Stimulated activated CD4-positive, alpha-beta T cell treated with anti-CD3 and anti-CD28 coated beads, Interleukin-15, amount 100 ng/mL, for 1 hour (primary cell): Measurements from ENCODE around the gene RNF144A.
"Not testable (repeated sequence)": the region's sequence is repeated elsewhere in the genome, so short reads cannot be mapped to it uniquely, and the experiment has no call there.

Experiments used
- DNase-seq, 2 donors: peaks; one replicate each; pipeline ENCODE4 v3.0.0-alpha.2; 2020; ENCODE audit warnings: low read depth in 1 of 2, low spot score in 1 of 2

Gene RNF144A

DNA sequence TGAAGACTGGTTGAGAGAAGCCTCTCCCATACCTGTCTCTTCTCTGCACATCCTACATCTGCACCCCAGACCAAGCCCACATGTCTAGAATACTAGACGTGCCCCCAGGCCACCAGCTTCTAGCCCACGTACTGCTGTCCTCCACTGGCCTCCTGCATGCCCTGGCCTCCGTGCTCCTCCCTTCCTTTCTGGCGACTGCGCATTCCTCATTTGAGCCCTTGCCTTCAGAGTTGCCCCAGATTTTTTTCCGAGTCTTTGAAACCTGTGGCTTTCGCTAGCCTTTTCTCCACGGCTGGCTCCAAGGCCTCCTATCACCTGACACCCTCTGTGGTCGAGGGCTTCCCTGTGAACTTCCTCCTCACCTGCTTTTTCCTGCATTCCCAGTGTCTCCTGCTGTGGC lies 11.2 kb downstream of the RNF144A start:
- no peak for DNase-seq

DNA sequence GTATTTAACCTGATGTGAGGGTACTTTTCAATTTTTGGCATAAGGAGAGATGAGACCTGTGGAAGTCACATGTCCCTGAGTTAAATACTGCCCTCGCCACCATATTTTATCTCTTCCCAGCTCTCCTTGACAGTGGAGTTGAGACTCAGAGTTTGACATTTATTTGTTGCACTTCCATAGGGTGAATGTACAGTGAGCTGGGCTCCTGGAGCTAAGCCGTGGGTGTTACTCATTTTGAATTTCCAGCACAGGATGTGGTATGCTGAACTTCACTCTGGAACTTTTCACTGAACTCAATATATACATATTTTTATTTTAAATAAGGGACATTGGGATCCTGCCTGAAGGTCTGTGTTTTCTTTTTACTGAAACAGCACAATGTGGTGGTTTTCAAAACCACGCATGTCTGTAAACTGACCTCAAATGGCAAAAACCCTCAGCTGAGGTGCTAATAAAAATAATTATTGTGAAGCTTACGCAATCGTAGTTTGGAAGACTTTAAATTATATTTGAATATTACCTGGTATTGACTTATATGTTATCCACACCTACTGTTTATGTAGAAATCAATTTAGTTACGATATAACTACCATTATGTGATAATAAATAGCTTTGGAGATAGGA lies 12.1 kb downstream of the RNF144A start:
- no peak for DNase-seq

DNA sequence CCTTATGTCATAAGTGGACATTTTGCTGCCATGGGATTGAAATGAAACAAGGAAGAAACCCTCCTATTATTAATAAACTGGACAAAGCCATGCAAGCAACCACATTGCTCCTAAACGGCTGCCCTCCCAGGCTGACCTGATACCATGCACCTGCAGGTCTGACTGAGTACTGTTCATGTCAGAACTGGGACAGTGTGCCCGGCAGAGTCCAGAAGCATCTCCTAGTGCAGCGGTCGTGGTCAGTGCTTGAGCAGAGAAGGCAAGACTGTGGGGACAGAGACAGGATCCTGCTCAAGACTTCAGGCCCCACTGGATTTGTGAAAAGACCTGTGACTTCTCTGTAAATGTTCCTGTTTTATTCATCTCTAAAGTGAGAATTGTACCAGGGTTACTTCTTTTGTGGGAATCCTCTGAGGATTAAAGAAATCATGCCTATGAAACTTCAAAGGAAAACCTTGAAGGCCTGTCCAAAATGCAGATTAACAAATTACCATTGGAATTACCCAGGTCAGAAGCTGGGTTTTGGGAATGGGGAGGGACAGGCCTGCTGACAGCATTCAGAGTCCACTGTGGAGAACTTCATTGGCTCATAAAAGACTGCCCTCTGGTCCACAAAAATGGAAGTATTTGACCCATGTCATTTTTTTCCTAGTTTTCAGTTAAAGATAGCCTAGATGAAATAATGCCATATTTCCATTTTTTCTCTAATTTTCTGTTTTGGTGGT lies 13.9 kb downstream of the RNF144A start:
- DNase-seq, result no peak

DNA sequence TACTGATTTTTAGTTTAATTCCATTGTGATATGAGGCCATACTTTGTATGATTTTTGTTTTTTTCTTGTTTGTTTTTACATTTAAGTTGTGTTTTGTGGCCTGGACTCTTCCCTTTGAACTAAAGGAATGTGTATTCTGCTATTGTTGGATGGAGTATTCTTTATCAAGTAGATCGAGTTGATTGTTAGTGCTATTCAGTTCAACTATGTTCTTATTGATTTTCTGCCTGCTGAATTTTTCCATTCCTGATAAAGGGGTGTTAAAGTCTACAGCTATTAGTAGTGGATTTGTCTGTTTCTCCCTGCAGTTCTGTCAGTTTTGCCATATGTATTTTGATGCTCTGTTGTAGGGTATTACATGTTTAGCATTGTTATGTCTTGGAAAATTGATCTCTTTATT lies 14.5 kb downstream of the RNF144A start:
- DNase-seq, result no peak

DNA sequence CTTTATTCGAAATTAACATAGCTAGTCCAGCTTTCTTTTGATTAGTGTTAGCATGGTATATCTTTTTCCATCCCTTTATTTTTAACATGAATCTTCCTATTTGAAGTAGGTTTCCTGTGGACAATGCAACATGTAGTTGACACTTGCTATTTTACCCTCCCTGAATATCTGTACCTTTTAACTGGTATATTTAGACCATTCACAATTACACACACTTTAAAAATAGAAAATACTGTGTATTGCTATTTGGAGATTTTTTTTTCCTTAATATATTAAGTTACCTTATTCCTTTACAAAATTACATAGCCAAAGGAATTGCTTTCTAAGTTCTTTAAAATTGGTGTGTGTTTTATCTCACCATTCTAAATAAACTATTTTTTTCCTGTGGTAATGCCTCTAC lies 15.0 kb downstream of the RNF144A start:
- DNase-seq, result no peak

DNA sequence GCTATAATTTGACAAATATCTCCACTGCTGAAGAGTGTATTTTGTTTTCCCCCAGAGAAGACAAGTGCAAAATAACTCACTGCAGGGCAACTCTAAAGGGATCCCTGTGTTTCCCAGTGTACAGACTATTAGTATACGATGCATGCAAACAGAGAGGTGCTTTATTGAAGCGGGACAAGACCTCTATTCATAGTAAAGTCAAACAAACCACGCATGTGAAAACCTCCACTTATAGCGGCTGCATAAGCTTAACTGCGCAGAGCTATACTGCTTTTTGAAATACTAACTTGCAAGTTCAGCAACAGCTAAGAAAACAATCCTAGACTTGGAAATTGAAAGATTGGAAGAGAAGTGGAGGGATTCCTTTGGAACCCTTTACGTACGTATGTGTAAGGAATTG lies 15.6 kb downstream of the RNF144A start:
- no peak for DNase-seq

DNA sequence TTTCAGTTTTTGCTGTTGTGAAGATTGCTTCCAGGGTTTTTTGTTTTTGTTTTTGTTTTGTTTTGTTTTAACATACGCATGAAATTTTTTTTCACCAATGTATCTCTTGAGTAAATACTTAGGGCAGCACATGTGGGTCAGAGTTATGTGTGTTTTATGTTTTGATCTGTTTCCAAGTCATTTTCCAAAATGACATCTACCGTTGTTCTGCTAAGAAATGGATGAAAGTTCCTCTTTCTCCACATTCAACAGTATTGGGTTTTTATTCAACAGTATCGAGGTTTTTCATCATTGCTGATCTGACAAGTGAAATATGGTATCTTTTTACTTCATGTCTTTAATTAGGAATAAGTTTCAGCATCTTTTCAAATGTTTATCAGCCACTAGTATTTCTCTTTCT lies 16.7 kb downstream of the RNF144A start:
- no peak for DNase-seq

DNA sequence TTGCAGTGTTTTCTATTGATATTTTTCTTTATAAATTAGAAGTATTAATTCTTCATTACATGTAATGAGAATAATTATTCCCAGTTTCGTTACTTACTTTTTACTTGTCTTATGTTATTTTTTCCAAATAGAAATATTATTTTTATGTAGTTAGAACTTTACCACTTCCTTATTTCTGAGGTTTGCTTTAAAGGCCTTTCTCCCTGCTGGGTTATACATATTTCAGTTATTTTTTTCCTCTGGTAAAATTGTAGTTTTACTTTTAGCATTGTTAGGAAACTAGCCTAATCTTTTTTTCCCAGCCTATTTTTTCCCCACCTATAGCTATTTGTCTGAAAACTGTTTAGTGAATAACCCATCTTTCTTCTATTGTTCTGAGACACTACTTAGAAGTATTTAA lies 17.1 kb downstream of the RNF144A start:
- no peak for DNase-seq

DNA sequence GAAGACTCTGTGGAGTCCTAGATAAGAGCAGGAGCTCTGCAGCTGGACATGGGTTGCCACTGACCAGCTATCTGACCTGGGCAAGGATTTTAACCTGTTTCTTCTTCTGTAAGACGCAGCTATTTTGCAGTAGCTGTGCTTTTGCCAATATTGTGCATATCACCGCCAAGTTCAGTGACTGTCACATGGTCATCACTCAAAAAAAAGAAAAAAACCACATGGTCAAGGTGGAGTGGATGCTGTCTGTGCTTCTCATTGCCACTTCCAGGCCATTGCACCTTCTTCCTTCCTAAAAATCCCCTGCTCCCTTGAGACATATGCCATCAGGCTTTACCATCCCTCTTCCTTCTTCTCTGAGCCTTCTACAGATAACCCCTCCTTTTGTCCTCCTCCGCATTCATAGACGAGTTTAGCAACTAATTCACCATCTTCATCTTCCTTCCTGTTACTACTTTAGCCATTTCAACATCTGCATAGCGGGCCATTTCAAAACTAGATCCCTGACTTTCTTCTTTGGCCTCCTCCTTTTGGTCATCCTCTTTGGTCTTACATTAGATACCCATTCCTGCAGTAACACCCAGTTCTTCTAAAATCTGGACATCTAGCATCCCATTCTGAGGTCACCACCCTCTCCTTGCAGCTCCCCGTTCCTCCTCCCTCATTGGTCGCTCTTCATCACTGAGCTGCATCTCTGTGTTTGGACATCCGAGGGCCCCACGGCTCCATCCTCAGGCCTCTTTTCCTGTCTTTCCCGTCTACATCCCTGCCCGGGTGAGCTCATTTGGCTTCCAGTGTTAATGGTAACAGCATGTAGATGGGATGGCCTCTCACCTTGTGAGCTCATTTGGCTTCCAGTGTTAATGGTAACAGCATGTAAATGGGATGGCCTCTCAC lies 17.8 kb downstream of the RNF144A start:
- DNase-seq, result no peak

DNA sequence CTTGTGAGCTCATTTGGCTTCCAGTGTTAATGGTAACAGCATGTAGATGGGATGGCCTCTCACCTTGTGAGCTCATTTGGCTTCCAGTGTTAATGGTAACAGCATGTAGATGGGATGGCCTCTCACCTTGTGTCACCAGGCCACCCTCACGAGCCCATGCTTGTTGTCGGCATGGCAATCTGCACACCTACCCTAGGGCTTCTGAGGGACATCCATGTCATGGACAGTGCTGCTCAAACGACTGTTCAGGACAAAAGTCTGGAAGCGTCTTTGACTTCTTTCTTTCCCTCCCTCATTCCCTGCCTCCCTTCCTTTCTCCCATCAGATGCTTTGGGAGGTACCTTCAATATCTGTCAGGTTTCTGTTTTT lies 18.4 kb downstream of the RNF144A start:
- DNase-seq, result not testable (repeated sequence)

DNA sequence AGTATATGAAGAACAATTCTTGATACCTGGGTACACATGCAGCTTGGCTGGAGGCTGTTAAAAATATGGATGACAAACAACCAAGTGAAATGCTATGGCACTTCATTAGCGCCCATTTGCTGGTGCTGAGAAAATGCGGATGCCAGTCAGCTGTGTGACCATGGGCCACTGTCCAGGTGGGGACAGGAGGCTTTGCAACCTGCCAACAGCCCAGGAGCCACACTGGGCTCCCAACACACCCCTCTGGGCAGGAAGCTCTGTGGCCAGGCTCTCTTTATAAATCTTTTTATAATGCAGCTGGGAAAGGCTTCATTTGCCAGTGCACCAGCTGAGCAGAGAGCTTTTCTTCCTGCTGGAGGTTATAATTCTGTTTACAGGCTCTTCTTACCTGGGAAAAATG lies 19.9 kb downstream of the RNF144A start:
- no peak for DNase-seq

DNA sequence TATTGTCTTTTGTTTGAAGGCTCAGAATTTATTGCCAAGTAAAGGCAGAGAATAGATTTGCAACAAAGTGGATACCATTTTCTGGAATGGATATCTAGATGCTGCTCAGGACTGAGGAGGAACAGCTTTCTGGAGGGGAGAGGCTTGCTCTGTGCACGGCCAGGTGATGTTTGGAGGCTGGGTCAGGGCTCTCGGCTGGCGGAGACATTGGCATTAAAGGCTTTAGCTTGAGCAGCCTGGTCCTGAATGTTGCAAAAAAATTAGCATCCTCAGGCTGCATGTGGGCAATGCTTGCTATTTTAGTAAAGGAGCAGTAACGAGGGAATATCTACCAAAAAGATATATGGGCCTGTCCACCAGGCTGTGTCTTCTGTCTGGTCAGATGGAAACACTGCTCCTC lies 20.4 kb downstream of the RNF144A start:
- DNase-seq, result no peak

DNA sequence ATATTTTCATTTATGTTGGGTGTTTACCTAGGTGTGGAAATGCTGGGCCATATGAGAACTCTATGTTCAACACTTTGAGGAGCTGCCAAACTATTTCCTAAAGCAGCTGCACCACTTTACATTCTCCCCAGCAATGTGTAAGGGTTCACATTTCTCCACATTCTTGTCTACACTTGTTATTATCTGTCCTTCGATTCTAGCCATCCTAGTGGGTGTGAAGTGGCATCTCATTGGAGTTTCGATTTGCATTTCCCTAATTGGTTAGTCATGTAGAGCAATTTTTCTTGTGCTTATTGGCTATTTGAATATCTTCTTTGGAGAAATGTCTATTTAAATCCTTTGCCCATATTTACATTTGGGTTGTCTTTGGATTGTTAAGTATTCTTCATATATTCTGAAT lies 21.9 kb downstream of the RNF144A start:
- DNase-seq, result no peak

DNA sequence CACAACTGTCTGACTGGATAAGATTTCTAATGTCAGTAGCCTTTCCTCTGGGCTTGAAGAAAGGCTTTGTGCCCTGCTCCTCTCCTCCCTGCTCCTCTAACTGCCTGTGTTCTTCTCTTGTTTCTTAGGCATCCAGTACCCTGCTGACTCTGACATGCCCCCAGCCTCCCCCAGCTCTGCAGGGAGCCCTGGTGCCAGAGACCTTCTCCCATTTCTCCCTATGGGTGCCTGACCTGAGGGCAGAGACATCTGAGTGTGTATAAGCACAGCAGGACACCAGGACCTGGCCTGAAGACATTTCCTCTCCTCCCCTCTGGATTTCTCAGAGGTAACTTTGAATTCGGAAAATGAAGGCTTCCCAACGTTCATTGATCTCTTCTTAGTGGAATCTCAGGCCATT lies 23.6 kb downstream of the RNF144A start:
- no peak for DNase-seq

DNA sequence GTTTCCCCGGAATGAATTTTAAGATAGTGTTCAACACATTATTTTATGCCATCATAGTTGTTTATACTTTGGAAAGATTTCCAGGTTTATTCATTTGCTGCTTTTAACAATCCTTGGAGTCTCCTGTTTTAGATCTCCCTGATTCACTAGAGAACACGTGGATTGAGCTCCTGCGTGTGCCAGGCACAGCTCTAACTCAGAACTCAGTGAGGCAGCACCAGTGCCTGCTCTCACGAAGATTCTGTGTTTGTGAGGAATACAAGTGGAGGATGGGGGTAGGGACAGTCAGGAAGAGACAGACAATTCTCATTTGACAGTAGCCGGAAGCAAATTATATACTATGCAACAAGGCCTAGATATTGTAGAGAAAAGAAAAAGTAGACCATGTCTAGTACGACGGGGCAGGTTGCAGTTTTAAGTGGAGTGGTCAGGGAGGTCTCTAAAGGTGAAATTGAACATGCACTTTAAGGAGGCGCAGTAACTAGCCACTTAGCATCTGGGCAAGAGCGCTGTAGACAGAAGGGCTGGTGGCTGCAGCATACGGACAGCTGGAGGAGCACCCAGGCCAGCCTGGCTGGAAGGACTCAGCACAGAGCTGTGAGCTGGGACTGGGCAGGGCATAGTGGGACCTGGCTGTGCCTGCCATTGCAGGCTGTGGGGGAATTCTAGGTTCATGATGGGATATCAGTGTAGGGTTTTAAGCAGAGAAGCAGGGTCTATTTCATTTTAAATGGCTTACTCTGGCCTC lies 24.3 kb downstream of the RNF144A start:
- DNase-seq, result no peak

DNA sequence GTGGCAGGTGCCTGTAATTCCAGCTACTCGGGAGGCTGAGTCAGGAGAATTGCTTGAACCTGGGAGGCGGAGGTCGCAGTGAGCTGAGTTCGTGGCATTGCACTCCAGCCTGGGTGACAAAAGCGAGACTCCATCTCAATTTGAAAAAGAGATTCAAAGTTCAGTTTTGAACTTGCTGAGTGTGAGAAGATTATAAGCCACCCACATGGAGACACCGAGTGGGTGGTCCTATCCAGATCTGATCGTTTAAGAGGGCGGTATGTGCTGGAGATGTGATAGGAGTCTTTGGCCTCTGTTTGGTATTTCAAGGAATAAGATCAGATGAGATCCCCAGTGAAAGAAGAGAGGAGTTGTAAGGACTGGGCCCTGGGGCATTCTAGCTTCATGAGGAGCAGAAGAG lies 25.6 kb downstream of the RNF144A start:
- DNase-seq, result no peak

DNA sequence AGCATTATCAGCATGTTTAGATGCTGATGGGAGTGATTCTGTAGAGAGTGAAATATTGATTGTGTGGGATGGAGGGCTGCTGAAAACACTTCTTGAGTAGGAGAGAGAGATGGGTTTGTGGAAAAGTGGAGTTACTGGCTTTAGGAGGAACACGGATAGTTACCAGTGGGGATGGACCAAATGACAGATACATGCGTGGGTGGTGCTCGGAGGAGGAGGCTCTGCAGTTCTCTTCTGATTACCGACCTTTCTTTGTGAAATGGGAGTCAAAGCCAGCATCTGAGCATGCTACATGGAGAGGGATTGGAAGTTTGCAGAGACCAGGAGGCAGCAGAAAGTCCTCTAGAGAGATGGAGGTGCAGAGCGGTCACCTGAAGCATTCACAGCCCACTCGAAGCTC lies 26.3 kb downstream of the RNF144A start:
- DNase-seq, result no peak

DNA sequence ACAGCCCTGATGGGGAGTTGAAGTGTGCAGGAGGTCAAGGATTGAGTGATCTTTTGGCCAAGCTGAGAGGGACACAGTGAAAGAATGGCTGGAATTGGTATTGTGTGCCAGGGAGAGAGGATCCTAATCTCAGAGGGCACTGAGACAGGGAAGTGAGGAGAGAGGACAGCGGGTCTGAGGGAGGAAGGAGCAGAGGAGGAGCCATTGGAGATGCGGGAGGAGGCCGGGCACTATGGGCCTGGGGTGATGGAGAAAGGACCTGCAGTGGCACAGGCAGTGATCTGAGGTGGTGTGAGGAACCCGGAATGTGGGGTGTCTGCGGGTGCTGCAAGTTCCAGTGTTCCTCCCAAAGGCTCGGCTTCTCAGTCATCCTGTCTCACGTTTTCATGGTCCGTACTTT lies 26.8 kb downstream of the RNF144A start:
- DNase-seq, result no peak

DNA sequence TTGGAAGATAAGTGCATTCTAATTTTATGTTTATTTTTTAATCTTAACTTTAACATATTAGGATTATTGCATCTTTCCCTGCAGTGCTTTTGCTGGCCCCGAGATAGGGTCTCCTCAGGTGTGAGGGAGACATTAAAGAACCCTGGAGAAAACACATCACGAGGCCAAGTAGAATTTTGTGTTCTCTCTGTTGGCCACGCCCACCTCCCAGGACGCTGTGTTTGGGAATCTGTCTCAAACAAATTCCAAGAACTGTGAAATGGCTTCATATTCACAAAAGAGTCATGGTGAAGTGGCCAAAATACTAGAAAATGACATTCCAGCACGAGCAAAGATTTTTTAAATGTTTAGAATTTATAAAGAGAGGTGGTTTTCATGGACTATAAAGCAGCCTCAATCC lies 27.3 kb downstream of the RNF144A start:
- DNase-seq, result no peak

DNA sequence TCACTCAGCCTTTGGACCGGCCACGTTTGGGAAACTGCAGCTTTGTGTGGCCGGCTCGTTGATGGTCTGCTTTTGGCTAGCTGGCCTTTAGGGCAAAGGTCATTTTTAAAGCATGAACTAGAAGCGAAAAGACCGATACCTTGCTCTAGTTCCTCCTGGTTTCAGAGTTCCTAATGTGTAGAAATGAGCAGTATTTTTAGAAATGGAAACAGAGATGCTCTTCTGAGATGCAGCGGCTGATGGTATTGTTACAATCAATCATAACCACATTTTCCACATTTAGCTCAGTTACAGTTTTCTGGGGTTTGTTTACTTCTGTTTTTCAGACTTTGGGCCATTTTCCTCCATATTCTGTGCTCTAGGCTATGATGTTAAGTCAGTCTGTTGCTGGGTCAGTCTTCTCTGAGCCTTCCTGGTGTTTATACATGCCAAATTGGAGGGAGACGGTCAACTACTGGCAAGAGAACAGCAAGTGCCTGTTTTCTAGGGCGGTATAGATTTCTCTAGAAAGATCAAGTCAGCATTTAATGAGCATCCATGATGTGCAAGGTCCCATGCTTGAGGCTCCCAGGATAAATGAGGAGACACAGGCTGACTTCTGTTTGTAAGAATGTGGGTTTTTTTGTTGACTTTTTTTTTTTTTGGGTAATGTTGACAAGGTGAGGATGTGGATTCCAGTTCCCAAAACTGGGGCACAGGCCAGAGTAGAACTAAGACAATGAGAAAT lies 28.0 kb downstream of the RNF144A start:
- DNase-seq, result no peak

DNA sequence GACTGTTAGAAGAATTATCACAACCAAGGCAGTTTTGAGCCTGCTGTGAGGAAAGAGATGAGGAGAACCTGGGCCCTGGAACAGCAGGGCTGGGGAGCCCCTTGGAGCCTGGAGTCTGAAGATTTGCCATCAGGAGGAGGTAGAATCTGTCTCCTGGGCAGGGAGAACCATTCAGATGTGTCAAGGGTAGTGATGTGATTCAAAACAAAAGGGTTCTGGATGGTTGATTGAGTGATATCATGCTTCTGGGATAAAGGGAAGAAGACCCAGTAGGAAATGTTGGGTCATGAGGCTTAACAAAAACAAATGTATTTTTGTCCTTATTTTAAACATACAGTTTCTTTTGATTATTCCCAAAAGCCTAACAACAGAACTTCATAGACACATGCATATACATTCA lies 28.6 kb downstream of the RNF144A start:
- DNase-seq, result no peak
